Endometrial microvascular endothelial cells (primary cell): ENCODE results near the gene ACOT11. TPM values are rescaled to one million over a fixed set of nuclear protein-coding genes. Genes with fewer than 3 reads are reported as not detected.
"Not testable (repeated sequence)": the region's sequence is repeated elsewhere in the genome, so short reads cannot be mapped to it uniquely, and the experiment has no call there.

Experiments used
- in situ Hi-C: cut with HindIII; loops from 2 replicates; pipeline ENCODE4 v1.10.0; 2017; ENCODE audit warnings: low sequenced_read_pairs, low pct_unique_long_range_greater_than_20kb; ENCODE audit errors: inconsistent ontology term
- total RNA-seq: library from RNA; depleted of rRNA; stranded (reverse); fragments of >200 nt; gene quantifications from one replicate; pipeline ENCODE4 v1.2.3, GENCODE V29; 2015; ENCODE audit errors: inconsistent ontology term

The ACOT11 gene
- total RNA-seq, 1 donor from 2014 or later = 6.4 TPM

GRCh38 chr1:54623216-54624007 is 75.4 kb downstream of the ACOT11 start, which contains the start of gene FAM151A:
Gene FAM151A, minus strand, starts transcription at chr1:54623525. Its CDS starts 130 bp downstream, at chr1:54623395.
- in situ Hi-C loops = no loop called here

- in situ Hi-C loops = no loop called here
These were observed 76.7 kb downstream of the ACOT11 start for GRCh38 chr1:54624466-54625464.

- in situ Hi-C loops = no loop called here
These were observed 79.2 kb downstream of the ACOT11 start for GRCh38 chr1:54627196-54627595.

GRCh38 chr1:54635804-54636203 is 87.8 kb downstream of the ACOT11 start:
- in situ Hi-C loops = not testable (repeated sequence)

- in situ Hi-C loops = not testable (repeated sequence)
These were observed 88.7 kb downstream of the ACOT11 start for GRCh38 chr1:54636461-54637446.

GRCh38 chr1:54640361-54640760 is 92.3 kb downstream of the ACOT11 start:
- in situ Hi-C loops = no loop called here

GRCh38 chr1:54640863-54641836 is 93.1 kb downstream of the ACOT11 start, which contains the start of gene MROH7:
Gene MROH7, plus strand, starts transcription at chr1:54641786. Its CDS starts 11,141 bp downstream, at chr1:54652927.
- in situ Hi-C loops = no loop called here

- in situ Hi-C loops = no loop called here
These were observed 95.7 kb downstream of the ACOT11 start for GRCh38 chr1:54643736-54644135.

- in situ Hi-C loops = no loop called here
These were observed 98.0 kb downstream of the ACOT11 start for GRCh38 chr1:54645806-54646676.

GRCh38 chr1:54649130-54649898 is 101.3 kb downstream of the ACOT11 start:
- in situ Hi-C loops = no loop called here

- in situ Hi-C loops = no loop called here
These were observed 101.9 kb downstream of the ACOT11 start for GRCh38 chr1:54649921-54650320.

GRCh38 chr1:54650417-54650816 is 102.4 kb downstream of the ACOT11 start:
- in situ Hi-C loops = no loop called here

- in situ Hi-C loops = no loop called here
These were observed 103.6 kb downstream of the ACOT11 start for GRCh38 chr1:54651608-54652007.

GRCh38 chr1:54652168-54652567 is 104.1 kb downstream of the ACOT11 start:
- in situ Hi-C loops = no loop called here

- in situ Hi-C loops = no loop called here
These were observed 105.0 kb downstream of the ACOT11 start for GRCh38 chr1:54653036-54653435.
